Mucosa of descending colon (tissue), 3 donors: Measurements from ENCODE around the gene CERS3. TPM values are rescaled to one million over a fixed set of nuclear protein-coding genes. Genes with fewer than 3 reads are reported as not detected.

Experiments used
- ATAC-seq: fragments of 200-7000 bp; cut with Tn5 transposase; one replicate; pipeline ENCODE4 v1.9.1; 2020; ENCODE audit warnings: mild to moderate bottlenecking, moderate library complexity
- DNase-seq, 3 donors: peaks; one replicate each; pipeline ENCODE4 v3.0.0-alpha.2; 2020
- H3K36me3 ChIP-seq: fragments of 200-600 bp; one replicate; pipeline ENCODE4 v1.8.0; 2021; ENCODE audit warnings: low read depth, mild to moderate bottlenecking
- H3K4me1 ChIP-seq: fragments of 200-600 bp; one replicate; pipeline ENCODE4 v1.8.0; 2021; ENCODE audit warnings: low read depth, mild to moderate bottlenecking
- H3K4me3 ChIP-seq: fragments of 200-600 bp; one replicate; pipeline ENCODE4 v1.8.0; 2021; ENCODE audit warnings: mild to moderate bottlenecking
- H3K9me3 ChIP-seq: fragments of 200-600 bp; one replicate; pipeline ENCODE4 v1.8.0; 2021; ENCODE audit warnings: mild to moderate bottlenecking
- CTCF ChIP-seq: fragments of 200-600 bp; IDR thresholded peaks from one replicate; pipeline ENCODE4 v1.8.0; 2022; ENCODE audit warnings: antibody characterized with exemption, mild to moderate bottlenecking
- intact Hi-C, 2 donors: fragments of 100-400 bp; cut with DNase I in 1 of 2; cut with micrococcal nuclease in 1 of 2; formaldehyde crosslinking; loops; one replicate each; pipeline versions ENCODE4 v1.11.0 to v1.11.1; 2022; cut with DNase I, micrococcal nuclease
- total RNA-seq, 3 donors: library from RNA; stranded (reverse); fragmentation: NEBNext Ultra II Directional in 2 of 3; extraction: Animal tissue kit (Norgen Biotek cat#: 25700) in 2 of 3; gene quantifications; one replicate each; pipeline versions ENCODE4 v1.2.1 to v1.2.4, GENCODE V29; 2021 to 2023
- donor health status: DM: no; HTN: no; CAD: no; lungs with moderate emphysema.
- donor health status: DM: no; HTN: no; CAD: no.
- donor health status: DM: no; HTN: yes; CAD: no.

CERS3 gene
- total RNA-seq, 3 donors from 2014 or later: 0.22 TPM; not detected in 2

GRCh38 chr15:100559330-100559729 is 30.6 kb upstream of the CERS3 start:
- no peaks in the 10 kb centered on the region for H3K36me3 ChIP-seq
- H3K4me3 ChIP-seq: no peak overlapping the region
- no peak for TF ChIP-seq CTCF
- H3K4me1 ChIP-seq: no peaks in the 10 kb centered on the region
- peak; percentile 49 for ATAC-seq
- intact Hi-C loops: no loop called here
- H3K9me3 ChIP-seq: no peaks in the 10 kb centered on the region
- DNase-seq: peak in 1 of 3 donors; percentile 36

DNA sequence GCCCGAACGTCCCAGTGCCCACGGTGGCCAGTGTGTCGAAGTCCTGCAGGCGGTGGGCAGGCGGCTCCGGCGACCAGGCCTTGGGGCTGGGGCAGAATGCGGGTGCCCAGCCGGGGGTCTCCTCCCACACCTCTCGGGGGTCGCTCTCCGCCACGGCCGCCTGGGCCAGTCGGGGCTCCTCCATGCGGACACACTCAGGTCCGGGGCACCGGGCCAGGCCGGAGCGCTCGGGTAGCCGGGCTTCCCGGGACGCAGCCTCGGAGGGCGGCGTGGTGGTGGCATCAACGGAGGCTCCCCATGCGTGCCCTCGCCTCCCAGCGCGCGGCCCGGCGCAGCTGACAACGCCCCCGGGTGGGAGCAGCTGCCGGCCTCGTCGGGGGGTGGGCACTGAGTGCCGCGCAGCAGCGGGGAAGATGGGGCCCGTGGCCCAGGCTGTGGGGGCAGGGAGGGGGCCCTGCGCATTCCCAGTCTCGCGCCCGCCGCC is 30.1 kb upstream of the CERS3 start:
- DNase-seq: no peak
- intact Hi-C loops: no loop called here
- ATAC-seq: no peak
- no peaks in the 10 kb centered on the region for H3K4me1 ChIP-seq
- no peak for TF ChIP-seq CTCF
- H3K36me3 ChIP-seq: no peaks in the 10 kb centered on the region
- no peaks in the 10 kb centered on the region for H3K9me3 ChIP-seq
- H3K4me3 ChIP-seq: no peak overlapping the region

- H3K4me1 ChIP-seq: no peaks in the 10 kb centered on the region
- H3K36me3 ChIP-seq: no peaks in the 10 kb centered on the region
- ATAC-seq (no peak), DNase-seq (no peak)
- intact Hi-C loops: no loop called here
- H3K4me3 ChIP-seq: no peak overlapping the region
- H3K9me3 ChIP-seq: no peaks in the 10 kb centered on the region
- TF ChIP-seq CTCF: no peak
Measured at GRCh38 chr15:100553468-100553867, 24.7 kb upstream of the CERS3 start.

- no peak for ATAC-seq
- intact Hi-C loops: no loop called here
- Histone ChIP-seq H3K4me3 (no peak overlapping the region), H3K4me1 (no peaks in the 10 kb centered on the region), H3K36me3 (no peaks in the 10 kb centered on the region), H3K9me3 (no peaks in the 10 kb centered on the region)
- TF ChIP-seq CTCF: no peak
- no peak for DNase-seq
Measured at GRCh38 chr15:100547961-100548360, 19.2 kb upstream of the CERS3 start.

DNA sequence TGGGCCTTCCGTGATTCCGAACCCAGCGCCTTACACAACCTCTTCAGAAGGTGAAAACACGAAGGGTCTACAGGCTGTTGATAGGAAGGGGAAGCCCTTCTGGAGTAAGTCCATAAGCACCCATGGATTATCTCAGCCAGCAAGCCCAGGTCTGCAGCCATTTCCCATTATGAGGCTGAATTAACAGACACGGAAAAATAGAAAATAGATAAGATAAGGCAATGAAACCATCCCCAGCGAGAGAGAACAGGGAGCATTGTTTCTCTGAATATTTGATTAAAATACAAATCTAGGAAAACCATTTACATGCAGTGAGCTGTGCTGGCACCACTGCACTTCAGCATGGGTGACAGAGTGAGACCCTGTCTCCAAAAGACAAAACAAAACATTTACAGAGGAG is 16.2 kb upstream of the CERS3 start:
- no peaks in the 10 kb centered on the region for H3K4me1 ChIP-seq
- no peak for ATAC-seq
- no peak for DNase-seq
- no peaks in the 10 kb centered on the region for H3K36me3 ChIP-seq
- H3K4me3 ChIP-seq: no peak overlapping the region
- intact Hi-C loops: no loop called here
- no peak for TF ChIP-seq CTCF
- H3K9me3 ChIP-seq: no peaks in the 10 kb centered on the region

DNA sequence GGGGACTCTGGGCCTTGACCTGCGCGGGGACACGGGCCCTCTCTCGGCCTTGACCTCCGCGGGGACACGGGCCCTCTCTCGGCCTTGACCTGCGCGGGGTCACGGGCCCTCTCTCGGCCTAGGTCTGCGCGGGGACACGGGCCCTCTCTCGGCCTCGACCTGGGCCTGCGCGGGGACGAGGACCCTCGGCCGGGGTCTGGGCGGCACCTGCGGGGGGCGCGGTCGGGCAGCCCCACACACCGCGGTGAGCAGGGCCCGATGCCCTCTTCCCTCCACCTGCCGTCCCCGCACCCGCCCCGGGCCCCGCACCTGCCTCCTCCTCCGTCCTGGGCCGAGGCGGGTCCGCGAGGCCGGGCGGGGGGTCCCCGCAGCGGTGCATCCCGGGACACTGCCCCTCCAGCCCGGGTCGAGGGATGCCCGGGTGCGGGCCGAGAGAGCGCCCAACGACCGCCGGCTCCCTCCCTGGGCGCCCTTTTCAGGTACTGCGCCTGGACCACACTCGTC is 15.6 kb upstream of the CERS3 start:
- Histone ChIP-seq H3K4me1 (no peaks in the 10 kb centered on the region), H3K9me3 (no peaks in the 10 kb centered on the region), H3K36me3 (no peaks in the 10 kb centered on the region), H3K4me3 (no peak overlapping the region)
- no peak for DNase-seq
- no peak for TF ChIP-seq CTCF
- intact Hi-C loops: no loop called here
- no peak for ATAC-seq
